Left renal cortex interstitium (tissue), 4 donors: Measurements from ENCODE around the gene CPNE2. TPM values are rescaled to one million over a fixed set of nuclear protein-coding genes. Genes with fewer than 3 reads are reported as not detected.
A peak's percentile ranks its signal among the peaks of the same experiment; 100 is the strongest.
"Not testable (repeated sequence)": the region's sequence is repeated elsewhere in the genome, so short reads cannot be mapped to it uniquely, and the experiment has no call there.

Experiments
- DNase-seq, 4 donors: peaks; one replicate each; pipeline ENCODE4 v3.0.0-alpha.2; 2013; ENCODE audit warnings: low read depth in 4 of 4, low spot score in 2 of 4, missing footprints in 1 of 4
- polyA plus RNA-seq, 4 donors: library from polyadenylated mRNA; unstranded; fragments of 120-200 nt; gene quantifications; one replicate each; pipeline ENCODE4 v1.2.1, GENCODE V29; 2013; ENCODE audit not compliant: insufficient read length in 4 of 4

CPNE2 gene
- polyA plus RNA-seq, 4 donors = 32.4 to 40.9 (median 38.8) TPM

DNA sequence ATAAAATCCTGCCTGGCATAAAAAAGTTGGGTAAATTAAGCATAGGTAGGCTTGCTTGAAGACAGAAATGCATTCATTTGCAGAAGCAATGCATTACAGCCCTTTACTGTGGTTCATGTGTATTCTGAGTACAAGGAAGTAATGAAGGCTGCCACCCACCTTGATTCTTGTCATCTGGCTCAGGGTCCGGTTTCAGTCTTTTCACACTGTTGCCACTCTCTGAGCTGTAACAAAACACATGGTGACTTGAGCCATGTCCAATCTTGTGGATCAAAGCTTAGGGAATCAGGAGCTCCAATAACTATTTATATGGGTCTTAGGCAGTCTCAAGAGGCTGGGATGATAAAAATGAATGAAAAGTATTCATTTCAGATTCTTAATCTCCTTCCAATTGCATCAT is 71.5 kb downstream of the CPNE2 start:
- no peak for DNase-seq

DNA sequence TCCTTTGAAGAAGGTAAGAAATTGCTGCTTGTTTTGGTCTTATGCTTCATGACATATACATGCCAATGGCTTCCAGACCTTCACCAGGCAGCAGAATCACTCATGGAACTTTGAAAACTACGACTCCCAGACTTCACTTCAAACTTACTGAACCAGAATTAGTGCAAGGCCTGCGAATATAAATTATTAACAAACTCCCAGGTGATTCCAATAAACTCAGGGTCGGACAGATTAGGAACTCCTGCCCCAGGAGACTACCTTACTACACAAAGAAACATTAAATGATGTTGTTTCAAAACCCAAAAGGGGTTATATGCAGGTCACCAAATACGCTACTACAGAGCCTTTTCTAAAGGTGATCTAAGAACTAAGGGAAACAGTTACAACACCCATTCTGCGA is 73.1 kb downstream of the CPNE2 start:
- no peak for DNase-seq

DNA sequence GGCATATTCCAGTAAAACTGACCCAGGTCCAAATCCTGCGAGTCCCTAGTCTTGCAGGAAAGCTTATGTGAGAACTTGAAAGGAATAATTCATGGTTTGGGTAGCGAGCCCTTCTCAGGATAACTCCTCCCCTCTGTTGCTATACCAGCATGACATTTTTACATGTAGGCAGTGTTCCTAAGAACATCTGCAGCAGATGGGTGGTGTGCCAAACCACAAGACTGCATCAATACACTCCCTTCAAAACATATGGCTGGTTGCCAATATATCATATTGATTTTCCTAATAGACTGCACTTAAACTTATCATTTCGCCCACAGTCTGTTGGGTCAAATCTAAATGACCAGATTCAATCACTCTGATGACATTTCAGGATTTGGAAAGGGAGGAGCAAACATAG is 73.6 kb downstream of the CPNE2 start:
- no peak for DNase-seq

DNA sequence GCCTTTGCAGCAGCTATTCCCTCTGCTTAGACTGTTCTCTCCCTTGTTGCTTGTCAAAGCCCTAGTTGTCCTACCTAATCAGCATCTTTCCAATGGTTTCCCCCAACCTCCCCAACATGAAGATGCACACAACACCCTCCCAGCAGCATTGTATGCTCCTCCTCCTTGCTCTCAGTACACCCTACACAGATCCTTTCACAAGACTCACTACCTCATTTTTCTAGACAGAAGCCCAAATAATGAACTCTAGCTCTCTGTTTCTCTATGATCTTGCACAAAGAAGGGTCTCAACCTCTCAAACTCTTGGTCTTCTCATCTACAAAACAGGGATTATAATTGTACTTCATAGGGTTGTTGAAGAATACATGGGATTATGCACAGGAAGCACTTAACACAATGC is 74.1 kb downstream of the CPNE2 start:
- no peak for DNase-seq

DNA sequence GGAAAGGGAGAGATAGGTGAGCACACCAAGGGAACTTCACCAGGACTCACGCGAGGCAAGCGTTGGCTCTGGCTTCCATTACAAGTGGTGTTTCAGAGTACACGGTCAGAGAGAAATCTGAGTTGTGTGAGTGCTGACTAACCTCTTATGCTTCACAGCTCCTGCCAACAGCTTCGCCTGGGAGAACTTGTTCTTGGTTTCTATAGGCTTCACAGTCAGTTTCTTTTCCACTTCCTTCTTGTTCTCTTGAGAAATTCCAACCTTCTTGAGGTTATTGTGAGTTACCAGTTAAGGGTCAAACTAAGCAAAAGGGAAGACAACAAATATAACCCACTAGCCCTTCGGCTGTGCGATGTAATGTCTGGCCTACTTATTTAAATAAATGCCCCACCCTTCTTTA is 74.6 kb downstream of the CPNE2 start:
- no peak for DNase-seq

DNA sequence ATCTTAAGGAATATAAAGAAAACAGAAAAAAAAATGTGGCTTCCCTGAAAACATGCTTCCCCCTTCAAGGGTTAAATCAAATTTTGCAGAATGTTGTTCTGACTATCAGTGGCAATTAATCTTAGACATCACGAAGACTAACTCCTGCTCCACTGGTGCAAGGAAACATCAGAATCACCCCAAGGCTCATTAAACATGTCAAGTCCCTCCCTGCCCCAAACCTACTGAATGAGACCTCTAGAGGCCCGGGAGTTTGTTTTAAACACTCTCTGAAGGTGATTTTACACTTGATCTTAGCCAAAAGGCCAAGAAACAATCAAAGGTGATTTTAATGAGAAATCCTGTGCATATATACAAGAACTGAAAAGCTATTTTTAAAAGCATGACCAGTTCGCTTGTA is 75.2 kb downstream of the CPNE2 start:
- no peak for DNase-seq

DNA sequence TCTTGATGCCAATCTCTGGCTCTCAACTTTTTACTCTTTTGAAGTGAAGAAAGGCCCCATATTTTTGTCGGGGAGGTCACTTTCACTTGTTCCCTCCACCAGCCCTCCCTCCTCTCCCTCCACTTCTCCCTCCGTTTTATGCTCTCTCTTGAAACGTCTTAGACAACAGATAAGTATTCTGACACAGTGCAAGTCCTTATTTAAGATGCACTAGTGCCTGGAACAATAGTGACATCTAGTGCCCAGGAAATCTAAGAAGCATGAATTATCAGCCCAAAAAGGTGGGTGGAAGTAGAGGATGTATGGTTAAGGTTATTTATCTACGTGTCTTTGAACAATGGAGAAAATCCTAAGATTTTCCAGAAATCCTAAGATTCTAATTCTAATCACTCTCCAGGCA is 75.6 kb downstream of the CPNE2 start:
- no peak for DNase-seq

DNA sequence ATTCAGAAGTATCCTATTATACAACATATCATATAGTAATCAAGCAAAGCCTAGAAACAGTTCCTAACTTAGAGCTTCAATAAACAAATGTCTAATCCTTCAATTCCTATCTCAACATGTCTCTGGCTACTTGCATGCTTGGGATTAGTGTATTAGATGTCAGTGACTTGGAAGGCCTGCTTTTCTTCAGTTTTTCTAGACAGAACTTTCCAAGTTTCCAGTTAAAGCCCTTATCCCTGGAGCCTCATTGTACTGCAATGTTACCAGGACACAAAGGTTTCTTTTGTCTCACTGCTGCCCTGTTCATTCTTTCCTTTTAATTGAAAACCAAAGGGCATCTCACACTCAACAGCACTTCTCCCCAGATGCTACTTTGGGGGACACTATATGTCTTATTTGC is 76.9 kb downstream of the CPNE2 start:
- DNase-seq = no peak

DNA sequence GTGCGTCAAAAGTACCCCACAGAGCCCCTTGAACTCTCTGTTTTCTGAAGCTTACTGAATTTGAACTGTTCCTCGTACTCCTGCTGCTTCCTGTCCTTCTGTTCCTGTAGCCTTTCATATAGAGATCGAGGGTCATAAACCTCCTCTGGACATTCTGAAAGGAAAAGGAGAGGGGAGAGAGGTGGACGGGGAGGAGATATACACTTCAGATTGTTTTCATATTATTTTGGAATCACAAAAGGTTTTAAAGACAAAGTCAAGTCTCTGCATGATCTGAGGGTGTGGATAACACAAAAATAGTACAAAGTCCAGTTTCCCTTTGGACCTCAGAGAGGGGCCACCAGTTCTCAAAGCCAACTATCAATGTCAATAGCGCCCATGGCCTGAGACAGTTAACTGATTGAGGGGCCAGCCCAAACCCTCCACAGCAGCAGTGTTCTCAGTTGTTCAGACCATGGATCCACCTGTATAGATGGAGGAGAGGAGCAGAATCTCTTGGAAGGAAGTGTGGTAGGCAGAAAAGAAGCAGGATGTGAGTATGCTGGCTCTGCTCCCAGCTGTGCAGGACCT is 80.4 kb downstream of the CPNE2 start:
- no peak for DNase-seq

DNA sequence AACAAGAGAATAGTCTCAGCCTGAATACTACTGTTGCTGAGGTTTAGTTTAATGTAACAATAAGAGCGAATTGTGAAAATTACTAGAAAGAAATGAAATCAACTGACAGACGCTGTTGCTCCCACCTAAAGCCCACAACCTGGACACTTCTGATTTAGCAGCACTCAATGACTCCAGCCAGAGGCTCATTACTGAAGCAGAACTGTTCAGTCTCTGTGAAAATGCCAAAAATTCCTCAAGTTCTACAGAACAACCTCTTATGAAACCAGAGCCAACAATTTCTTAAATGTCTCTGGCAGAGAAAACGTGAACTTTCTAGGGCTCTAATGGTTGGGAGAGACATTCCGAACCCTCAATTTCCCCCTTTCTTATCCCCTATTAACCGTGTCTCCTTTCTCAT is 83.5 kb downstream of the CPNE2 start:
- DNase-seq = no peak

DNA sequence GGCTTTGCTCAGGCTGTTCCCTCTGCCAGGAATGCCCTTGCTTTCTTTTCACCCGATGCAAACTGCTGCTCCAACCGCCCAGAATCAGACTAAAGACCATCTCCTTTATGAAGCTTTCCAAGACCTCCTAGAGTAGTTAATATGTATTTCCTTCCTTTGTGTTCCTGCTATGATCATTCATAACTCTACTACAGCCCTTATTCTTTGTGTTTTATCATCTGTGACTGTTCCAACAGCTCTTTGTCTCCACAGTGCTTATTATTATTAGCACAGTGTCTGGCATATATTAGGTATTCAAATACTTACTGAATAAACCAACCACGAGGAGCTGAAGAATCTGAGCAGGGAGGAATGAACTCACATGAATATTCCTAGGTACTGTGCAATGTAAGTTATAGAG is 85.8 kb downstream of the CPNE2 start:
- DNase-seq = no peak

DNA sequence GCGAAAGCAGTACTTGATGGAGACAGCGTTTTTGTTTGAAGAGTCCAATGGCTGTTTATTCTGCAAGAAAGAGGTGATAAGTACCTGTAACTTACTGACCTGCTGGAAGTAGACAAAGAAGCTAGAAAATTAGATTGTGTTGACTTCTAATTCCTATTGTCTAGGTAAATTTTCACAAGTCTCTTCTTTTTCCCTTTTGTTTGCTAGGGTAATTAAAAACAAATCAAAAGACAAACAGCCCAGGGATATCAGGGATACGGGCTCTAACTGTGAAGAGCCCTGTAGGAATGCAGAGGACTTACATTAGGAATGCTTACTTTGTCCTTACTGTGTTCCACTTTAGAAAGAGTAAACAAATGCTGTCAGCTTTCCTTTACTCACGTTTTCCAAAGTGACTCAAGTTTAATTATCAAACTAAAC is 86.4 kb downstream of the CPNE2 start:
- no peak for DNase-seq

DNA sequence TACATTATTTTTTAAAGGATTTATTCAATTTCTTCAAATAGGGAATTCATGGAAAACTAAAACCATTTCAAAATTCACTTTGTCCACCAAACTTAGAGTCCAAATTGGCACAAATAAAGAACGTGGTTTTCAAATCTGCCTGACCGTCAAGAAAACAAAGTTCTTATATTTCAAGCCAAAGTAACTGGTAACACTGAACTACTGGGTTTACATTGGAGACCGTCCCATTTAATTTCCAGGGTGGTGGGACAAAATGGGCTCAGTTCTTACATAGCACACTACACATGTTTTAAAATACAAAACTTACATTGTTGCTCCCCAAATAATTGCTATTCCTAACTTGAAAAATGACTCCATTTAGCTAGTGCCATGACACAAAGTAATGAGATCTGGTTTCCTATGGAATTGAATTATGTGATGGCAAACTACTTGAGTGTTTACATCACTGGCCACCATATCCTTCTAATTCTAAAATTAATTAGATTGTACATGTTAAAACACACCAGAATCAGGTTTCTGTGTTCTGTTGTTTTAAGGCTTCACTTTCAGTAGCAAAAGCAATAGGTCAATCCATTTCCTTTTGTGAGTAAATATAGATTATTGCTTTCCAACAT is 86.9 kb downstream of the CPNE2 start:
- no peak for DNase-seq

DNA sequence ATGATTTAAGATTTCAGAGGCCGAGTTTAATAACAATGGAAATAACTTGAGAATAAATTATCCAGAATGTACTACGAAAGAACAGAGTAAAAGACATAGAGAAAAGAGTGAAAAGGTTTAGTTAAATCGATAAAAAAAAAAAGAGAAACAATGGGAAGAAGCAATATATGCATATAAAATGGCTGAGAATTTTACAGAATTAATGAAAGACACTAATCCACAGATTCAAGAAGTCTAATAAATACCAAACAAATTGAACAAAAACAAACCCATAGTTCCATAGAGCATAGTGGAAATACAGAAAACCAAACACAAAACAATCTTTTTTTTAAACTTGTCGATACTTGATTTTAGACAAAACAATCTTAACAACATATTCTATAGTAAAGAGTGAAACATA is 91.7 kb downstream of the CPNE2 start:
- DNase-seq = no peak

DNA sequence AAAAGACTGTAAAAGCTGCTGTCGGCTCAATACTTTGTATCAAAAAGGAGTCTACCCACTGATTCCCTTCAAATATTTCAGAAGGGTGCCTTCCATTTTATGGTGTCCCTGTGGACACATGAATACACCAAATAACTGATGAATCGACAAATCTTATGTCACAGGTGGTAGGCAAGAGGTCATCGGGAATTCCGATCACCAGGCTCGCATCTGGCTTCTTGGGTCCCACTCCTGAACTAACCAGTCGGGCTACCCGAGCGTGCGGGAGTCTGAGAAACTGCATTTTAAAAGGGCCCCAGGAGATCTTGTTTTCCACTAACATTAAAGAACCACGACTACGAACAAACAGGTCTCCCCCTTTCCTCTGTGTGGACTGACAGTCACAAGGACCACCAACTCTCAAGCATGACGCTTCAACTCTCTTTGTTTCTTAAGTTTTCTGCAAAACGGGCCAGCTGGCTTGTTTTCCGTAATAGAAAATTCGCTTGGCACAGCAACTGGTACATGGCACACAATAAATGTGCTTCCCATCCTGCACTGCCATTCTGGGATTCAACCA is 92.6 kb downstream of the CPNE2 start:
- peak in 1 of 4 donors; percentile 19 for DNase-seq

DNA sequence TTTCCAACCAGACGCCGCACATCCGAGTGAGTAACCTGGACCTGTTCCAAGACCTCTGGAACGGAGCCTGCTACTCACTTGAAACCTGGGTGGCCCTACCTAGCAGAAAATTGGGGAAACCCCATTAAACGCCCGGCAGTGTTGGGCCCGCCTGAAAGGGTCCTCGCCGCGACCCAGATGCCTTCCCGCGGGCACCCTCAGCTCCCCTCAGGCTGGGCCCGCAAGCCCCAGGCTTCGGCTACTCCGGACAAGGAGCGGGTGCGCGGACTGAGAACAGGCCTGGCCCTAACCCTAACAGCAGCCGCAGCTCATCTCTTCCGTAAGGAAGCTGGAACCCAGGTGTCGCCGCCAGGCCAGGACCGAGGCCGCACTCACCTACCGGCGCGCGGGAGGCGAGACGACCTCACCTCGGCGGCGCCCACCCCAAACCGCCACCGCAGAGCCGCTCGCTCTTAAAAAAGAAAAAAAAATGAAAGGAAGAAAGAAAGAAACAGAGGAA is 93.1 kb downstream of the CPNE2 start:
- no peak for DNase-seq

DNA sequence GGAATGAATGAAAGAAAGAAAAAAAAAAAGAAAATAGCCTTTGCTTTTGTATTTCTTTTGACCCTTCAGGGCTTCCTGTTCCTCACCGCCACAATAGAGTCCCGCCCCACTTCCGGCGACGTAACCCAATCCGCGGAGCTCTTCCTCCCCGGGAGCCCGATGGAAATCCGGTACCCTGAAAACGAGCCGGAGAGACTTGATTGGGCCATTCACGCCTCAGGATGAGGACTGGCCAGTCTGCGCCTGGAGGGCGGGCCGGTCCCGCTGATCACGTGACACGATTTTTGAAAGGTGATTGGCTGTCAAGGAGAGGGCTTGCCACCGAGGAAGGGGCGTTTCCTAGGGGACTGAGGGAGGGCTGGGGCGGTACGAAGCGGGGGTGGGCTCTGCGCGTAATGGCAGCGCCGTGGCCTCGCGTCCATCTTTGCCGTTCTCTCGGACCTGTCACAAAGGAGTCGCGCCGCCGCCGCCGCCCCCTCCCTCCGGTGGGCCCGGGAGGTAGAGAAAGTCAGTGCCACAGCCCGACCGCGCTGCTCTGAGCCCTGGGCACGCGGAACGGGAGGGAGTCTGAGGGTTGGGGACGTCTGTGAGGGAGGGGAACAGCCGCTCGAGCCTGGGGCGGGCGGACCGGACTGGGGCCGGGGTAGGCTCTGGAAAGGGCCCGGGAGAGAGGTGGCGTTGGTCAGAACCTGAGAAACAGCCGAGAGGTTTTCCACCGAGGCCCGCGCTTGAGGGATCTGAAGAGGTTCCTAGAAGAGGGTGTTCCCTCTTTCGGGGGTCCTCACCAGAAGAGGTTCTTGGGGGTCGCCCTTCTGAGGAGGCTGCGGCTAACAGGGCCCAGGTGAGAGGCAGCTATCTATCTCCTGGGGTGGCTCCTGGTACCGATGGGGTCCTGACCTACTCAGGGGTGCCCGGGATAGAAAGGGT is 93.8 kb downstream of the CPNE2 start, which contains the start of the genes PSME3IP1 and RSPRY1:
Gene PSME3IP1 (minus strand): TSS at position 95 of the 927 bp plus-strand sequence. CDS start 12,185 bp downstream, outside the sequence.
Gene RSPRY1 (plus strand): TSS at position 385 of the 927 bp plus-strand sequence. CDS start 18,330 bp downstream, outside the sequence.
- peak; percentile 97 to 99 (median 99) for DNase-seq

DNA sequence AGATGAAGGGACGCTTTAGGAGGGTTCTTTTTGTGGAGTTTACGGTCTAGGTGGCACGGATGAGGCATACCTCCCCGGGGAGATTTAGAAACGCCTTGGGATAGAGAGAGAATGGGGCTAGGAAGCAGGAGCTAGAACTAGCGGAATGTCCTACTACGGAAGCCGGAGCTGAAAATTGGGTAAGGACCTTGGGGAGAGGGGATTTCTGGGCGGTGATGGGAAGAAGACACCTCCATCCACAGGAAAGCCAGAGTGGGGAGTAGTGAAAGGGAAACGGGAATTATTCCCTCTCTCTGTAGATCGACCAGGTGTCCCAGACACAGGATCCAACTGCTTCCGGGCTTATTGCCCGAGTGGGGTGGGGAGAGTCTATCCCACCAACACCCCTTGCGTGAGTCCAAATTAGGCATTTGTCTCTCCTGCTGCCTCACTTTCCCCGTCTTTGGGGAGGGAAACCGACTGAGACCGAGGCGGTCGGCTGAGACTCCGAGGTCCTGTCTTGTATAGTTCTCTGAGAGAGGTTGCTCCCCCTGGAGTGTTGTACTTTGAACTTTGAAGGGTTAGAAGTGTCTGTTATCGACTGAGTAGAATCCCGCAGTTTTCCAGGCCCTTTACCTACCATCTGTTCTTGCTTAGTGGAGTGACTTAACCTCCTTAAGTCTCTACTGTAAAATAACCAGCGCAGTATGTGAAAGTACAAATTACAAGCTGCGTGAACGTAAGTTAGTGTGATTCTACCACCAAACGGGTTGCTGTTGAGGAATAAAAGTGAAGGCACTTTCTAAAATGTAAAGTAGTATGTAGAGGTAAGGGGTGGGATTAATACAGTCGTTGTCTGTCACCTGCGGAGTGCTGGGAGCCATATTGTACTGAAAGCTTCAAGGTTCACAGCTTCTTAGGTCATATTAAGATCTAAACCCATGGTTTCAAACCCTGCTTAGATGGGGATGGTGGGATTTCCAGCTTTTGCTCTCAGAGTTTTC is 94.8 kb downstream of the CPNE2 start:
- peak in 2 of 4 donors; percentile 35 to 55 for DNase-seq

DNA sequence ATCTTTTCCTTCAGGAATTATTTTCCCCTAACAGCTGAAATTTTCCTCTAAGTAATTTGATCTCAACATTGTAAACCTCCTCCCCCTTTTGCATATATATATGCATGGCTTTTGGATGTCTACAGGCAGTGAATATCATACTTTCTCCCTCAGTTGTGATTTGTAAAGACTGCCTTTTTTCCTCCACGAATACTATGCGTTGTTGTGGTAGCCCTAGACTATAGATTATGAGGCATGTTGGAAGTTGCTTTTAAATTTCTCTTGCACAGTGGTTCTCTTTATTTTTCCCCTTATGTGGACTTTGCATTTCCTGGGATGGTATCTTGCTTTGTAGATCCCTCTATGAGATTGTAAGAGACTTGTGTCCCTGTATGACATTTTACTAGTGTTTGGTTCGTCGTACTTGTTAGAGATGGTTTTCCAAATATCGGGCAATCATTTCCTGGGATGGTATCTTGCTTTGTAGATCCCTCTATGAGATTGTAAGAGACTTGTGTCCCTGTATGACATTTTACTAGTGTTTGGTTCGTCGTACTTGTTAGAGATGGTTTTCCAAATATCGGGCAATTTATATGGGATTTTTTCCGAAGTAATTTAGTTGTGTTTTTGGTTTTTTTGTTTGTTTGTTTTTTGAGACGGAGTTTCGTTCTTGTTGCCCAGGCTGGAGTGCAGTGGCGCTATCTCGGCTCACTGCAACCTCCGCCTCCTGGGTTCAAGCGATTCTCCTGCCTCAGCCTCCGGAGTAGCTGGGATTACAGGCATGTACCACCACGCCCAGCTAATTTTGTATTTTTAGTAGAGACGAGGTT is 95.7 kb downstream of the CPNE2 start:
- DNase-seq = not testable (repeated sequence)
